ENCODE measurements around the gene ANKMY1.

GRCh38 chr2:240502430-240503121, 55.2 kb downstream of the ANKMY1 start:
- no peak for TF ChIP-seq POLR2A (IDR thresholded peaks at IDR 0.05)
- TF ChIP-seq, protein P1, sequence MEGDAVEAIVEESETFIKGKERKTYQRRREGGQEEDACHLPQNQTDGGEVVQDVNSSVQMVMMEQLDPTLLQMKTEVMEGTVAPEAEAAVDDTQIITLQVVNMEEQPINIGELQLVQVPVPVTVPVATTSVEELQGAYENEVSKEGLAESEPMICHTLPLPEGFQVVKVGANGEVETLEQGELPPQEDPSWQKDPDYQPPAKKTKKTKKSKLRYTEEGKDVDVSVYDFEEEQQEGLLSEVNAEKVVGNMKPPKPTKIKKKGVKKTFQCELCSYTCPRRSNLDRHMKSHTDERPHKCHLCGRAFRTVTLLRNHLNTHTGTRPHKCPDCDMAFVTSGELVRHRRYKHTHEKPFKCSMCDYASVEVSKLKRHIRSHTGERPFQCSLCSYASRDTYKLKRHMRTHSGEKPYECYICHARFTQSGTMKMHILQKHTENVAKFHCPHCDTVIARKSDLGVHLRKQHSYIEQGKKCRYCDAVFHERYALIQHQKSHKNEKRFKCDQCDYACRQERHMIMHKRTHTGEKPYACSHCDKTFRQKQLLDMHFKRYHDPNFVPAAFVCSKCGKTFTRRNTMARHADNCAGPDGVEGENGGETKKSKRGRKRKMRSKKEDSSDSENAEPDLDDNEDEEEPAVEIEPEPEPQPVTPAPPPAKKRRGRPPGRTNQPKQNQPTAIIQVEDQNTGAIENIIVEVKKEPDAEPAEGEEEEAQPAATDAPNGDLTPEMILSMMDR (IDR thresholded peaks at IDR 0.05), result no peak
